Ovary (tissue), 9 donors: ENCODE data around the gene SLC27A3. TPM values are rescaled to one million over a fixed set of nuclear protein-coding genes. Genes with fewer than 3 reads are reported as not detected.
A peak's percentile ranks its signal among the peaks of the same experiment; 100 is the strongest.
"Not testable (repeated sequence)": the region's sequence is repeated elsewhere in the genome, so short reads cannot be mapped to it uniquely, and the experiment has no call there.

ENCODE experiments used
- DNase-seq, 5 donors: peaks; one replicate each; pipeline ENCODE4 v3.0.0-alpha.2; 2019 to 2020
- H3K27ac ChIP-seq, 2 donors: fragments of 200-600 bp; one replicate each; pipeline versions ENCODE4 v1.5.1 to v1.8.0; 2019 to 2022
- H3K27me3 ChIP-seq: fragments of 200-600 bp; one replicate; pipeline ENCODE4 v1.8.0; 2022
- H3K36me3 ChIP-seq: fragments of 200-600 bp; sonication (generic); one replicate; pipeline ENCODE4 v1.5.1; 2019
- H3K4me1 ChIP-seq: one replicate; pipeline ENCODE4 v1.8.1; 2013; ENCODE audit warnings: mild to moderate bottlenecking, moderate library complexity; ENCODE audit not compliant: insufficient read depth
- H3K4me3 ChIP-seq: fragments of 200-600 bp; sonication (generic); one replicate; pipeline ENCODE4 v1.5.1; 2017
- H3K9me3 ChIP-seq, 2 donors: fragments of 200-600 bp in 1 of 2; sonication (generic) in 1 of 2; one replicate each; pipeline versions ENCODE4 v1.5.1 to v1.8.1; 2013 to 2019; ENCODE audit warnings: mild to moderate bottlenecking in 1 of 2, moderate library complexity in 1 of 2
- CTCF ChIP-seq, 3 donors: fragments of 450-650 bp in 2 of 3; fragments of 200-600 bp in 1 of 3; IDR thresholded peaks; one replicate each; pipeline versions ENCODE4 v1.5.1 to v1.8.0; 2016 to 2022; ENCODE audit warnings: antibody characterized with exemption in 3 of 3, mild to moderate bottlenecking in 1 of 3
- EP300 ChIP-seq: sonication (generic); formaldehyde crosslinking; IDR thresholded peaks from one replicate; pipeline ENCODE4 v1.6.1; 2017; ENCODE audit warnings: antibody characterized with exemption
- POLR2A ChIP-seq: fragments of 450-650 bp; IDR thresholded peaks from one replicate; pipeline ENCODE4 v1.6.1; 2017; ENCODE audit warnings: antibody characterized with exemption, mild to moderate bottlenecking, moderate library complexity
- WGBS, 3 donors: extraction: QIAGEN DNeasy Blood & Tissue Kit in 1 of 3; methylation state at CpG; one replicate each; pipeline versions ENCODE4 v1.1.5 to v1.1.7; 2013 to 2017; 5-methylcytosine and 5-hydroxymethylcytosine counted together
- intact Hi-C, 4 donors: fragments of 100-400 bp; cut with DNase I; formaldehyde crosslinking; loops; one replicate each; pipeline versions ENCODE4 v1.11.0 to v1.15.1; 2022 to 2023
- polyA plus RNA-seq, 2 donors: library from polyadenylated mRNA; stranded (reverse); fragments of 200-250 nt in 1 of 2; fragments of 350-450 nt in 1 of 2; fragmentation: Illumina TruSeq in 1 of 2; extraction: RNeasy Lipid Tissue Mini Kit (QIAGEN cat#74804) in 1 of 2; gene quantifications; one replicate each; pipeline ENCODE4 v1.2.3, GENCODE V29; 2013 to 2014
- total RNA-seq, 7 donors: library from RNA; depleted of rRNA in 2 of 7; stranded (reverse); fragments of >200 nt in 2 of 7; fragmentation: NEBNext Ultra II Directional in 3 of 7; extraction: Animal tissue kit (Norgen Biotek cat#: 25700) in 3 of 7; gene quantifications; one replicate each; pipeline versions ENCODE4 v1.1.0 to v1.2.4, GENCODE V29; 2016 to 2023
- donor health status: DM: no; HTN: no; CAD: no; lungs with moderate emphysema.
- donor health status: DM: no; HTN: no; CAD: no.
- donor health status: Bipolar disorder and iron deficiency.
- donor health status: DM: yes; HTN: yes; CAD: no.
- donor health status: DM: no; HTN: no; CAD: no.
- donor health status: DM: yes; HTN: yes; CAD: no.

The SLC27A3 gene
- total and polyA plus RNA-seq, 9 donors: 9.5 to 50.9 (median 31.1) TPM

- Histone ChIP-seq H3K27ac (no peak overlapping the region), H3K4me3 (no peak overlapping the region), H3K27me3 (no peaks in the 10 kb centered on the region), H3K4me1 (peaks cover 10% of the 10 kb centered on the region), H3K9me3 (no peaks in the 10 kb centered on the region), H3K36me3 (no peaks in the 10 kb centered on the region)
- TF ChIP-seq CTCF (IDR thresholded peaks at IDR 0.05): no peak
- TF ChIP-seq POLR2A: no peak
- intact Hi-C loops: loop anchor here in 2 of 4 donors (10.0 kb wide), 2 partner anchors 203 to 263 kb away; no protein-coding TSS in a partner anchor
- peak in 2 of 5 donors; percentile 30 to 37 for DNase-seq
- 92 to 93% (median 92%) methylated on average over 22 of the region's 22 CpGs for WGBS, 3 donors
Measured at GRCh38 chr1:153778051-153778823, 3.0 kb downstream of the SLC27A3 start.

DNA sequence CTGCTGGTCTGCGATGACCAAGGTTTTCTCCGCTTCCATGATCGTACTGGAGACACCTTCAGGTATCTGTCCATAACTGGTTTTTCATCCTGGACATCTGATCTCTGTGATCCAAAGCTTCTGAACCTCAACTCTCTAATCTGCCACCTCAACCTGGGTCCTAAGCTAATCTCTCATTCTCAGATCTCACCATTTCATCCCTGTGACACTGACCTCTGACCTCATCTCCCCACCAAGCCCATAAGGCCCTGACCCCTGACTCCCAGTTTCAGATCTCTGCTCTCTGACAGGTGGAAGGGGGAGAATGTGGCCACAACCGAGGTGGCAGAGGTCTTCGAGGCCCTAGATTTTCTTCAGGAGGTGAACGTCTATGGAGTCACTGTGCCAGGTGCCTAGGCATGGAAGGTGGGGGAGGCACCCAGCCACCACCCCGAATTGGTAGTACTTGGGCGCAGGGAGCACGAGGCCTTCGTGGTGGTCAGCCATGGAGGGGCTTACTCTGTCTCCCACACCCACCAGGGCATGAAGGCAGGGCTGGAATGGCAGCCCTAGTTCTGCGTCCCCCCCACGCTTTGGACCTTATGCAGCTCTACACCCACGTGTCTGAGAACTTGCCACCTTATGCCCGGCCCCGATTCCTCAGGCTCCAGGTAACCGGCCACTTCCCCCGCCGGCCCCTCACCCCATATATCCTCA, 3.8 kb downstream of the SLC27A3 start:
- H3K36me3 ChIP-seq: no peaks in the 10 kb centered on the region
- peaks cover 10% of the 10 kb centered on the region for H3K4me1 ChIP-seq
- H3K4me3 ChIP-seq: no peak overlapping the region
- no peak overlapping the region for H3K27ac ChIP-seq
- no peak for DNase-seq
- intact Hi-C loops: loop anchor here in 2 of 4 donors (10.0 kb wide), 2 partner anchors 204 to 264 kb away; no protein-coding TSS in a partner anchor
- H3K9me3 ChIP-seq: no peaks in the 10 kb centered on the region
- 88 to 90% (median 90%) methylated on average over 18 of the region's 18 CpGs for WGBS, 3 donors
- H3K27me3 ChIP-seq: no peaks in the 10 kb centered on the region
- TF ChIP-seq CTCF (IDR thresholded peaks at IDR 0.05): no peak
- TF ChIP-seq EP300: no peak
- TF ChIP-seq POLR2A: no peak

DNA sequence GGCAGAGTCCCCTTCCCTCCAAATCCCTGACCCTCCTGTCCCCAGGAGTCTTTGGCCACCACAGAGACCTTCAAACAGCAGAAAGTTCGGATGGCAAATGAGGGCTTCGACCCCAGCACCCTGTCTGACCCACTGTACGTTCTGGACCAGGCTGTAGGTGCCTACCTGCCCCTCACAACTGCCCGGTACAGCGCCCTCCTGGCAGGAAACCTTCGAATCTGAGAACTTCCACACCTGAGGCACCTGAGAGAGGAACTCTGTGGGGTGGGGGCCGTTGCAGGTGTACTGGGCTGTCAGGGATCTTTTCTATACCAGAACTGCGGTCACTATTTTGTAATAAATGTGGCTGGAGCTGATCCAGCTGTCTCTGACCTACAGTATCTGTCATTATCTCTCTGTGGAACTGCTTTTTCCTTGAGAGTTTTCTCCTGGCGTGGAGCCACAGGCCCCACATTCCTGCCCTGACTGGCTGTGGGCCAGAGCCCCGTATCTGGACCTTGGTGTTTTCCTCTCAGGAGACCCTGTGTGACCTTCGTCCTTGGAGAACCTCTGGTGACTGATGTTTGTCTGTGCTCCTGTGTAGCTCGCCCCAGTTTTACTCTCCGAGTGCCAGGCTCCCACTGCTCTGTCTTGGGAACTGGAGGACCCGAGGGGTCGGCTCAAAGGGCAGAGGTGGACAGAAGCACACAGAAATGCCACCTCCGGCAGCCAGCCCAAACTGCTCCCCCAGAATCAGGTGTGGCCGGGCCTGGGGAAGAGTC, 4.8 kb downstream of the SLC27A3 start:
- WGBS, 3 donors: 45 to 64% (median 49%) methylated on average over 17 of the region's 17 CpGs
- DNase-seq: peak in 3 of 5 donors; percentile 44 to 69 (median 58)
- no peaks in the 10 kb centered on the region for H3K27me3 ChIP-seq
- no peaks in the 10 kb centered on the region for H3K36me3 ChIP-seq
- H3K4me3 ChIP-seq: no peak overlapping the region
- H3K27ac ChIP-seq: no peak overlapping the region
- H3K4me1 ChIP-seq: peaks cover 10% of the 10 kb centered on the region
- TF ChIP-seq EP300: no peak
- TF ChIP-seq POLR2A: no peak
- no peak for TF ChIP-seq CTCF (IDR thresholded peaks at IDR 0.05)
- H3K9me3 ChIP-seq: no peaks in the 10 kb centered on the region
- intact Hi-C loops: loop anchor here in 2 of 4 donors (10.0 kb wide), 2 partner anchors 205 to 265 kb away; no protein-coding TSS in a partner anchor

GRCh38 chr1:153780551-153780950, 5.3 kb downstream of the SLC27A3 start:
- DNase-seq: no peak
- Histone ChIP-seq H3K27ac (no peak overlapping the region), H3K36me3 (no peaks in the 10 kb centered on the region), H3K4me1 (peaks cover 10% of the 10 kb centered on the region), H3K4me3 (no peak overlapping the region), H3K9me3 (no peaks in the 10 kb centered on the region), H3K27me3 (no peaks in the 10 kb centered on the region)
- 71 to 75% (median 75%) methylated on average over 4 of the region's 4 CpGs for WGBS, 3 donors
- TF ChIP-seq EP300 (no peak), POLR2A (no peak), CTCF (IDR thresholded peaks at IDR 0.05) (no peak)
- intact Hi-C loops: no loop called here

- WGBS, 3 donors: 79 to 84% (median 83%) methylated on average over 8 of the region's 8 CpGs
- peak overlapping the region; percentile 90 to 96 for H3K27ac ChIP-seq
- peak in 1 of 5 donors; percentile 35 for DNase-seq
- H3K36me3 ChIP-seq, intact Hi-C loops, H3K27me3 ChIP-seq, H3K9me3 ChIP-seq, H3K4me1 ChIP-seq: not testable (repeated sequence)
- peak overlapping the region; percentile 73 for H3K4me3 ChIP-seq
Measured at GRCh38 chr1:153782648-153783047, 7.4 kb downstream of the SLC27A3 start.
